AG04449 (cell line): ENCODE results near the gene PURA.

Experiments
- CTCF ChIA-PET: fragments of 350-600 bp; formaldehyde crosslinking; extraction: SDS; loops from one replicate; lab custom pipeline; 2021; ENCODE audit warnings: antibody characterized with exemption; lab: Yijun Ruan, JAX
- POLR2A ChIA-PET: fragments of 400-600, 350-600 bp; formaldehyde crosslinking; extraction: SDS; loops from one replicate; lab custom pipeline; 2020; ENCODE audit warnings: antibody characterized with exemption, inconsistent platforms; lab: Yijun Ruan, JAX
- DNase-seq: peaks from one replicate; pipeline ENCODE4 v3.0.0-alpha.2; 2010; ENCODE audit warnings: low read depth, low spot score
- H3K4me3 ChIP-seq: 2 replicates; pipeline ENCODE4 v1.5.1; 2011; ENCODE audit warnings: low read depth, mild to moderate bottlenecking, control low read depth, low read length
- TF ChIP-seq, protein P1 (sequence below): IDR thresholded peaks from one replicate; pipeline ENCODE4 v1.5.1; 2011; ENCODE audit warnings: mild to moderate bottlenecking, moderate library complexity, low read length, control low read depth, inconsistent platforms; ENCODE audit not compliant: insufficient read depth; ENCODE audit errors: missing control alignments

Gene PURA

DNA sequence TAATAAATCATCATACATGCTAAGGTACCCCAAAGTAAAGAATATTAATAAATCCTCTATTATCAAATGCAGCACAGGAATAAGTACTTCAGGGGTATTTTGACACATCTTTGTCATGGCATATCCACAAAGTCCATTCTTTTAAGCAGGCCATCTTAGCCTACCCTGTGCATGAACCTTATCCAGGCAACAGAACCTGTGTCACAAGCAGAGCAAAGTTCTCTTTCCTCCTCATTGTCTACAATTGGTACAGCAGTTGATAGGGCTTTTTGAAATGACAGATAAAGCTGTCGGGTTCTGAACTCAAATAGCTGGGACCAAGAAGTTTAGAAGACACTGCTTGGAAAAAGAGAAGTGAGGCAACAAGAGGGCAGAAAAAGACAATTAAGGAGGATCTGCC lies 30.8 kb upstream of the PURA start:
- ChIA-PET POLR2A (no interaction called here), CTCF (interaction anchor here (1.0 to 3.0 kb wide), 4 partner anchors 10 to 62 kb away, joined by 3 to 19 read pairs (median 4); no protein-coding TSS in a partner anchor)

DNA sequence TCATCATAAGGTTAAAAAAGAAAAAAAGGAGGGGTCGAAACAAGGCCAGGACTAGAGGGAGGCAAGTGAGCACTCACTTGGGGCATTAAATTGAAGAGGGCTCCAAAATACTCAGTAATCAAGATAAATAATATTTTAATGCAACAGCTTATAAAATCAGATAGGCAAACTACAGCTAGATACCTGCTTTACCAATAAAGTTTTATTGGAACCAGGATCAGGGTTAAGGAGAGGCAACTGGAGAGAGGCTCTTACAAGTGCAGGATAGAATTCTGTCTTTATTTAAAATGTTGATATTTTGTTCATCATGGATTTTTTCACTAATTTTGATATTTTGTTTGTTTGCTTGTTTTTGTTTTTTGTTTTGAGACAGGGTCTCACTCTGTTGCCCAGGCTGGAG lies 30.3 kb upstream of the PURA start:
- H3K4me3 ChIP-seq, result no peak overlapping the region
- DNase-seq, result no peak
- POLR2A ChIA-PET, result no interaction called here
- CTCF ChIA-PET, result interaction anchor here (1.0 to 3.0 kb wide), 4 partner anchors 11 to 62 kb away, joined by 3 to 19 read pairs (median 4); no protein-coding TSS in a partner anchor
- TF ChIP-seq, protein P1, sequence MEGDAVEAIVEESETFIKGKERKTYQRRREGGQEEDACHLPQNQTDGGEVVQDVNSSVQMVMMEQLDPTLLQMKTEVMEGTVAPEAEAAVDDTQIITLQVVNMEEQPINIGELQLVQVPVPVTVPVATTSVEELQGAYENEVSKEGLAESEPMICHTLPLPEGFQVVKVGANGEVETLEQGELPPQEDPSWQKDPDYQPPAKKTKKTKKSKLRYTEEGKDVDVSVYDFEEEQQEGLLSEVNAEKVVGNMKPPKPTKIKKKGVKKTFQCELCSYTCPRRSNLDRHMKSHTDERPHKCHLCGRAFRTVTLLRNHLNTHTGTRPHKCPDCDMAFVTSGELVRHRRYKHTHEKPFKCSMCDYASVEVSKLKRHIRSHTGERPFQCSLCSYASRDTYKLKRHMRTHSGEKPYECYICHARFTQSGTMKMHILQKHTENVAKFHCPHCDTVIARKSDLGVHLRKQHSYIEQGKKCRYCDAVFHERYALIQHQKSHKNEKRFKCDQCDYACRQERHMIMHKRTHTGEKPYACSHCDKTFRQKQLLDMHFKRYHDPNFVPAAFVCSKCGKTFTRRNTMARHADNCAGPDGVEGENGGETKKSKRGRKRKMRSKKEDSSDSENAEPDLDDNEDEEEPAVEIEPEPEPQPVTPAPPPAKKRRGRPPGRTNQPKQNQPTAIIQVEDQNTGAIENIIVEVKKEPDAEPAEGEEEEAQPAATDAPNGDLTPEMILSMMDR, result no peak

More for the DNA sequence above, 30.8 kb upstream of the PURA start:
- TF ChIP-seq, protein P1, result no peak
- no peak for DNase-seq
- no peak overlapping the region for H3K4me3 ChIP-seq

DNA sequence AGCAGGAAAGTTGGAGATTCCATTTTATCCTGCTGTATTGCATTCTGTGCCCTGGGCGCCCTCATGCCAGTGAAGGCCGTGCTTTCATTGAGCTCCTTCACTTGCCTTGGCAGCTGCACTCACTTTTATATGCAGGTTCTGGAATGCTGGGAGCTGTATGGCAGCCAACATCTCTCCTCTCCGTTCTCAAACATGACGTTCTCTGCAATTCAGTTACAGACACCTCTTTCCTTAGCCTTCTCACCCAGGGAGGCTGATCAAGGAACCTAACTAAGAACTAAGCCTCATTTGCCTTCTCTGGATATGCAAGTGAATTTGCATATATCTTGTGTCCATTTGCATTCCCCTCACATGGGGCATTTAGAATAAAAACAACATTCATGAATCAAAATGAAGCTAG lies 29.4 kb upstream of the PURA start:
- ChIA-PET CTCF (interaction anchor here (1.1 to 3.0 kb wide), 5 partner anchors 9 to 61 kb away, joined by 3 to 19 read pairs (median 6); no protein-coding TSS in a partner anchor), POLR2A (no interaction called here)
- no peak overlapping the region for H3K4me3 ChIP-seq
- TF ChIP-seq, protein P1, result no peak
- no peak for DNase-seq

DNA sequence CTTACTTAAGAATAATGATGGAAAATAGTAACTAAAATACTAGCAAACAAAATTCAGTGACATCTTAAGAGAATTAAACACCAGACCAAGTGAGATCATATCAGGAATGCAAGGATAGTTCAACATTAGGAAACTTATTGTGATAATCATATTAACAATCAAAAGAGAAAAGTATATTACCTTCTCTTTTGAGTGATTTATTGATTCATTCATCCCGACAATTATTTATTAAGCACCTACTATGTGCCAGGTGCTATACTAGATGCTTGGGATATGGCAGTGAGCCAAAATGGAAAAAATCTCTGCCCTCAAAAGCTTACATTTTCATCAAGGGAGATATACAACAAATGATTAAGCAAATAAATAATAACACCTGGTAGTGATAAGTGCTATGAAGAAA lies 23.7 kb upstream of the PURA start:
- no peak for DNase-seq
- TF ChIP-seq, protein P1, result no peak
- ChIA-PET POLR2A (no interaction called here), CTCF (interaction anchor here (1.0 kb wide), 1 partner anchor 54 kb away, joined by 3 read pairs; no protein-coding TSS in a partner anchor)
- no peak overlapping the region for H3K4me3 ChIP-seq

DNA sequence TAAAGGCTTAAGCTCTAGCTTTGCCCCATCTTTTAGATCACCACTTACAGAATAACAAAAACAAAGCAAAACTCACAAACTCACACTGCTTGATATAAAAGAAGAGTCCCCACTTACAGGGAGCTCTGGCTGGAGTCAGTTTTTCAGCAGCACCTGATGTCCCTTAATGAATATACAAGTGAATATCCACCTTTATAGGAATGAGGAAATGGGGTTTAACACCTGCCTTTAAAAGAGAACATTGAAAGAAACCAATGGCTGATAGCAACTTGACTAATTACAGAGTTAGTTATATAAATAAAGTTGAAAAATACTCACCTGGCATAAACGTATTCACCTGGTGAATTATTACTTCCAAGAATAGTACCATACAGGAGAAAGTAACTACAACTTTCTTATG lies 20.7 kb upstream of the PURA start:
- ChIA-PET POLR2A (no interaction called here), CTCF (interaction anchor here (1.0 to 1.5 kb wide), 3 partner anchors 12 to 55 kb away, joined by 3 to 4 read pairs (median 3); no protein-coding TSS in a partner anchor)
- TF ChIP-seq, protein P1, result no peak
- no peak overlapping the region for H3K4me3 ChIP-seq
- DNase-seq, result no peak

DNA sequence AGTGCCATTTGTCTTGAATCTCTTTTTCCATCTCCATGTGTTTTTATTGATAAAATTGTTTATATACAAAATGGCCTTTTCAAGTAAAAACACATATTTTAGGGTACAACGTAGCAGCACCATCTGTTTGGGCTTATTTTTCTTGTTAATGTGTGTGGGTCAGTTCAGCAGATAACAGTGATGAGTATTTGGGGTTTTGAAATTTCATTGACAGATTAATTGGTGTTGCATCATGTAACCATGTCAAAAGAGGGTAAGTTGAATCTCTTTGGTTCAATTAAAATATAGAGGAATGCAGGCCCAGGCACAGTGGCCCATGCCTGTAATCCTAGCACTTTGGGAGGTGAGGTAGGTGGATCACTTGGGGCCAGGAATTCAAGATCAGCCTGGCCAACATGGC lies 20.0 kb upstream of the PURA start:
- TF ChIP-seq, protein P1, result no peak
- ChIA-PET POLR2A (no interaction called here), CTCF (interaction anchor here (1.2 to 2.8 kb wide), 3 partner anchors 14 to 51 kb away, joined by 3 to 20 read pairs (median 12); no protein-coding TSS in a partner anchor)
- DNase-seq, result no peak
- H3K4me3 ChIP-seq, result no peak overlapping the region
